NT2/D1 (cell line): ENCODE results near the gene MALSU1.

Source experiments
- SUZ12 ChIP-seq: IDR thresholded peaks from 2 replicates; pipeline ENCODE4 v1.6.1; 2011; ENCODE audit not compliant: insufficient read length, insufficient read depth; ENCODE audit errors: extremely low read depth
- YY1 ChIP-seq: IDR thresholded peaks from 2 replicates; pipeline ENCODE4 v1.6.1; 2011; ENCODE audit not compliant: insufficient read length, insufficient read depth
- ZNF274 ChIP-seq: IDR thresholded peaks from 2 replicates; pipeline ENCODE4 v1.6.1; 2011; ENCODE audit warnings: mild to moderate bottlenecking, low read depth, low read length

DNA sequence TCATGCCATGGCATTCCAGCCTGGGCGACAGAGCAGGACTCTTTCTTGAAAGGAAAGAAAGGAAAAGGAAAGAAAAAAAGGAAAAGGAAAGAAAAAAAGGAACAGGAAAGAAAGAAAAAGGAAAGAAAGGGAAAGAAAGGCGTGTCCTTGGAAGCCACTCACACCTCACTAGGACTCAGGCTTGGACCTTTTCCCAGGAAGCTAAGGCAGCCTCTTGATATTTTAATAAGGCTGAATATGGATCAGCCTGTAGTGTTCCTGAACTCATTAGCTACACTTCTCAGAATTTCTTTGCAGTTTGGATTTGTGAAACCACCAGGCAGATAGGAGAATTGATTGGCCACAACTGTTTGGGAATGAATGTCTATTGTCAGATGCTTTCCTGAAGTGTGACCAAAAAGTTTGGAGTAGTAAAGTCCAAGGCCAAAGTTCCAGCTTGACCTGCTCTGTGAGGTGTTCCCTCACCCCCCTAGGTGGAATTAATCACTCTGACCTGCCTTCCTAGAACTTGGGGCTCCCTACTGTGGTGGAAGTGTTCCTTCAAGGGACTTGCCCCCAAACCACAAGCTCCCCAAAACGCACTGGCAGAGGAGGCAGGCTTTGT lies 7.1 kb upstream of the MALSU1 start:
- TF ChIP-seq SUZ12 (no peak), YY1 (no peak), ZNF274 (no peak)
